Liver (tissue), 9 donors: ENCODE results near the gene C10orf143. TPM values are rescaled to one million over a fixed set of nuclear protein-coding genes. Genes with fewer than 3 reads are reported as not detected.

ENCODE experiments used
- DNase-seq: peaks from one replicate; pipeline ENCODE4 v3.0.0-alpha.2; 2017; ENCODE audit warnings: low spot score
- H3K27ac ChIP-seq, 2 donors: one replicate each; pipeline ENCODE4 v1.7.0; 2013; ENCODE audit warnings: inconsistent platforms in 2 of 2, low read length in 2 of 2, control low read depth in 1 of 2, low read depth in 1 of 2, mild to moderate bottlenecking in 1 of 2
- H3K27me3 ChIP-seq, 4 donors: one replicate each; pipeline versions ENCODE4 v1.6.1 to v1.7.0; 2013; ENCODE audit warnings: low read length in 3 of 4, inconsistent platforms in 1 of 4, mild to moderate bottlenecking in 1 of 4, moderate library complexity in 1 of 4; ENCODE audit not compliant: control insufficient read depth in 4 of 4, insufficient read depth in 4 of 4
- H3K36me3 ChIP-seq, 4 donors: one replicate each; pipeline versions ENCODE4 v1.6.1 to v1.7.0; 2013; ENCODE audit warnings: low read length in 3 of 4, mild to moderate bottlenecking in 3 of 4, low read depth in 1 of 4, moderate library complexity in 1 of 4; ENCODE audit not compliant: control insufficient read depth in 4 of 4, insufficient read depth in 3 of 4
- H3K4me1 ChIP-seq, 4 donors: one replicate each; pipeline versions ENCODE4 v1.6.1 to v1.7.0; 2013; ENCODE audit warnings: low read length in 3 of 4, mild to moderate bottlenecking in 3 of 4, moderate library complexity in 1 of 4; ENCODE audit not compliant: control insufficient read depth in 4 of 4, insufficient read depth in 4 of 4
- H3K4me3 ChIP-seq, 3 donors: one replicate each; pipeline versions ENCODE4 v1.6.1 to v1.7.0; 2013; ENCODE audit warnings: low read length in 3 of 3, control low read depth in 1 of 3, low read depth in 1 of 3, mild to moderate bottlenecking in 1 of 3
- H3K9ac ChIP-seq, 2 donors: one replicate each; pipeline ENCODE4 v1.7.0; 2013; ENCODE audit warnings: low read length in 2 of 2, mild to moderate bottlenecking in 2 of 2, moderate library complexity in 2 of 2, control low read depth in 1 of 2, low read depth in 1 of 2
- H3K9me3 ChIP-seq, 4 donors: one replicate each; pipeline versions ENCODE4 v1.6.1 to v1.7.0; 2013; ENCODE audit warnings: low read length in 3 of 4; ENCODE audit not compliant: control insufficient read depth in 4 of 4
- EGR1 ChIP-seq, 2 donors: IDR thresholded peaks; 2 replicates each; pipeline ENCODE4 v1.6.1; 2016 to 2018; ENCODE audit warnings: antibody characterized with exemption in 2 of 2, low read depth in 2 of 2
- FOXA1 ChIP-seq: IDR thresholded peaks from 2 replicates; pipeline ENCODE4 v1.6.1; 2016; ENCODE audit warnings: antibody characterized with exemption
- FOXA2 ChIP-seq: IDR thresholded peaks from 2 replicates; pipeline ENCODE4 v1.6.1; 2016; ENCODE audit warnings: antibody characterized with exemption
- GABPA ChIP-seq, 2 donors: IDR thresholded peaks in 1 of 2; conservative IDR thresholded peaks in 1 of 2; 2 replicates each; pipeline ENCODE4 v1.6.1; 2016; ENCODE audit warnings: antibody characterized with exemption in 2 of 2, mild to moderate bottlenecking in 1 of 2, moderate library complexity in 1 of 2
- HNF4A ChIP-seq, 2 donors: conservative IDR thresholded peaks; 2 replicates each; pipeline ENCODE4 v1.6.1; 2016; ENCODE audit warnings: antibody characterized with exemption in 2 of 2, mild to moderate bottlenecking in 2 of 2
- NR2F2 ChIP-seq: IDR thresholded peaks from 2 replicates; pipeline ENCODE4 v1.6.1; 2016; ENCODE audit warnings: antibody characterized with exemption
- RXRA ChIP-seq, 2 donors: IDR thresholded peaks; 2 replicates each; pipeline ENCODE4 v1.6.1; 2017 to 2018; ENCODE audit warnings: antibody characterized with exemption in 2 of 2, mild to moderate bottlenecking in 1 of 2
- SP1 ChIP-seq: IDR thresholded peaks from 2 replicates; pipeline ENCODE4 v1.6.1; 2018; ENCODE audit warnings: antibody characterized with exemption, mild to moderate bottlenecking
- YY1 ChIP-seq: IDR thresholded peaks from 2 replicates; pipeline ENCODE4 v1.6.1; 2016; ENCODE audit warnings: antibody characterized with exemption, mild to moderate bottlenecking
- WGBS: extraction: QIAGEN DNeasy Blood & Tissue Kit; methylation state at CpG from one replicate; pipeline ENCODE4 v1.1.7; 2013; 5-methylcytosine and 5-hydroxymethylcytosine counted together
- polyA plus RNA-seq, 2 donors: library from polyadenylated mRNA; stranded (reverse) in 1 of 2; unstranded in 1 of 2; fragments of 200-250 nt in 1 of 2; fragments of >200 nt in 1 of 2; fragmentation: Nextera tagmentation in 1 of 2; extraction: Ambion mirVana in 1 of 2; gene quantifications; one replicate each; pipeline versions ENCODE4 v1.2.1 to v1.2.3, GENCODE V29; 2013 to 2015
- total RNA-seq, 2 donors: library from RNA; depleted of rRNA; stranded (reverse); fragments of >200 nt; gene quantifications; one replicate each; pipeline ENCODE4 v1.2.3, GENCODE V29; 2014
- TF ChIP-seq, protein P1 (sequence below): IDR thresholded peaks from 2 replicates; pipeline ENCODE4 v1.6.1; 2016; ENCODE audit warnings: antibody characterized with exemption
- TF ChIP-seq, protein P2 (sequence below): fragments of 150-350 bp; IDR thresholded peaks from 2 replicates; pipeline ENCODE4 v1.5.1; 2017; ENCODE audit warnings: improper control_type of control experiment, low read depth, low read length; ENCODE audit not compliant: missing input control
- TF ChIP-seq, protein P3 (sequence below): IDR thresholded peaks from 2 replicates; pipeline ENCODE4 v1.6.1; 2016; ENCODE audit warnings: antibody characterized with exemption
- TF ChIP-seq, protein P4 (sequence below): IDR thresholded peaks from 2 replicates; pipeline ENCODE4 v1.6.1; 2016; ENCODE audit warnings: antibody characterized with exemption, mild to moderate bottlenecking
- TF ChIP-seq, protein P5 (sequence below): IDR thresholded peaks from 2 replicates; pipeline ENCODE4 v1.6.1; 2016; ENCODE audit warnings: antibody characterized with exemption
- donor health status: healthy.
- donor health status: healthy.
- donor health status: healthy.
- donor health status: healthy.
- donor health status: healthy.

C10orf143 gene
- total and polyA plus RNA-seq, 4 donors: 0.14 to 2.7 (median 1.2) TPM

DNA sequence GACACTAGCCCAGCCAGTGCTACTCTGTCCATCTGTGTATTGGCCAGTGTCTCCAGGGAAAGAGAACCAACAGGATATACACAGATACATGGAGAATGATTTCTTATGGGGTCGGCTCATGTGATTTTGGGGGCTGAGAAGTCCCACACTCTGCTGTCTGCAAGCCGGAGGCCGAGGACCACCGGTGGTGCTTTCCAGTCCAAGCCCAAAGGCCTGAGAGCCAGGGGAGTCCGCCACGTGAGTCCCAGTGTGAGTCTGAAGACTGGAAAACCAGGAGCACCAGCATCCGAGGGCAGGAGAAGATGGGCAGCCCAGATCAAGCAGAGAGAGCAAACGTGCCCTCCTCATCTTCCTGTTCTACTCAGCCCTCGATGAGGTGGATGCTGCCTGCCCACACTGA is 71.5 kb downstream of the C10orf143 start:
- Histone ChIP-seq H3K4me1 (no peaks in the 10 kb centered on the region), H3K27ac (no peak overlapping the region), H3K9ac (no peak overlapping the region), H3K36me3 (no peaks in the 10 kb centered on the region), H3K9me3 (no peaks in the 10 kb centered on the region), H3K4me3 (no peak overlapping the region), H3K27me3 (peaks cover 0 to 3% (median 0%) of the 10 kb centered on the region in 4 donors)
- 82% methylated on average over 9 of the region's 9 CpGs for WGBS
- TF ChIP-seq NR2F2 (no peak), HNF4A (conservative IDR thresholded peaks at IDR 0.05) (no peak), EGR1 (IDR thresholded peaks at IDR 0.05; ENCODE audit: low read depth in 2 of 2) (no peak), YY1 (no peak), RXRA (IDR thresholded peaks at IDR 0.05) (no peak), GABPA (IDR thresholded peaks at IDR 0.05 in 1 of 2, conservative IDR thresholded peaks at IDR 0.05 in 1 of 2) (no peak), FOXA2 (no peak), SP1 (no peak), FOXA1 (no peak)
- TF ChIP-seq, protein P1, sequence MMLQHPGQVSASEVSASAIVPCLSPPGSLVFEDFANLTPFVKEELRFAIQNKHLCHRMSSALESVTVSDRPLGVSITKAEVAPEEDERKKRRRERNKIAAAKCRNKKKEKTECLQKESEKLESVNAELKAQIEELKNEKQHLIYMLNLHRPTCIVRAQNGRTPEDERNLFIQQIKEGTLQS: no peak
- TF ChIP-seq, protein P2, sequence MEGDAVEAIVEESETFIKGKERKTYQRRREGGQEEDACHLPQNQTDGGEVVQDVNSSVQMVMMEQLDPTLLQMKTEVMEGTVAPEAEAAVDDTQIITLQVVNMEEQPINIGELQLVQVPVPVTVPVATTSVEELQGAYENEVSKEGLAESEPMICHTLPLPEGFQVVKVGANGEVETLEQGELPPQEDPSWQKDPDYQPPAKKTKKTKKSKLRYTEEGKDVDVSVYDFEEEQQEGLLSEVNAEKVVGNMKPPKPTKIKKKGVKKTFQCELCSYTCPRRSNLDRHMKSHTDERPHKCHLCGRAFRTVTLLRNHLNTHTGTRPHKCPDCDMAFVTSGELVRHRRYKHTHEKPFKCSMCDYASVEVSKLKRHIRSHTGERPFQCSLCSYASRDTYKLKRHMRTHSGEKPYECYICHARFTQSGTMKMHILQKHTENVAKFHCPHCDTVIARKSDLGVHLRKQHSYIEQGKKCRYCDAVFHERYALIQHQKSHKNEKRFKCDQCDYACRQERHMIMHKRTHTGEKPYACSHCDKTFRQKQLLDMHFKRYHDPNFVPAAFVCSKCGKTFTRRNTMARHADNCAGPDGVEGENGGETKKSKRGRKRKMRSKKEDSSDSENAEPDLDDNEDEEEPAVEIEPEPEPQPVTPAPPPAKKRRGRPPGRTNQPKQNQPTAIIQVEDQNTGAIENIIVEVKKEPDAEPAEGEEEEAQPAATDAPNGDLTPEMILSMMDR: no peak
- TF ChIP-seq, protein P3, sequence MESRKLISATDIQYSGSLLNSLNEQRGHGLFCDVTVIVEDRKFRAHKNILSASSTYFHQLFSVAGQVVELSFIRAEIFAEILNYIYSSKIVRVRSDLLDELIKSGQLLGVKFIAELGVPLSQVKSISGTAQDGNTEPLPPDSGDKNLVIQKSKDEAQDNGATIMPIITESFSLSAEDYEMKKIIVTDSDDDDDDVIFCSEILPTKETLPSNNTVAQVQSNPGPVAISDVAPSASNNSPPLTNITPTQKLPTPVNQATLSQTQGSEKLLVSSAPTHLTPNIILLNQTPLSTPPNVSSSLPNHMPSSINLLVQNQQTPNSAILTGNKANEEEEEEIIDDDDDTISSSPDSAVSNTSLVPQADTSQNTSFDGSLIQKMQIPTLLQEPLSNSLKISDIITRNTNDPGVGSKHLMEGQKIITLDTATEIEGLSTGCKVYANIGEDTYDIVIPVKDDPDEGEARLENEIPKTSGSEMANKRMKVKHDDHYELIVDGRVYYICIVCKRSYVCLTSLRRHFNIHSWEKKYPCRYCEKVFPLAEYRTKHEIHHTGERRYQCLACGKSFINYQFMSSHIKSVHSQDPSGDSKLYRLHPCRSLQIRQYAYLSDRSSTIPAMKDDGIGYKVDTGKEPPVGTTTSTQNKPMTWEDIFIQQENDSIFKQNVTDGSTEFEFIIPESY: no peak
- TF ChIP-seq, protein P4, sequence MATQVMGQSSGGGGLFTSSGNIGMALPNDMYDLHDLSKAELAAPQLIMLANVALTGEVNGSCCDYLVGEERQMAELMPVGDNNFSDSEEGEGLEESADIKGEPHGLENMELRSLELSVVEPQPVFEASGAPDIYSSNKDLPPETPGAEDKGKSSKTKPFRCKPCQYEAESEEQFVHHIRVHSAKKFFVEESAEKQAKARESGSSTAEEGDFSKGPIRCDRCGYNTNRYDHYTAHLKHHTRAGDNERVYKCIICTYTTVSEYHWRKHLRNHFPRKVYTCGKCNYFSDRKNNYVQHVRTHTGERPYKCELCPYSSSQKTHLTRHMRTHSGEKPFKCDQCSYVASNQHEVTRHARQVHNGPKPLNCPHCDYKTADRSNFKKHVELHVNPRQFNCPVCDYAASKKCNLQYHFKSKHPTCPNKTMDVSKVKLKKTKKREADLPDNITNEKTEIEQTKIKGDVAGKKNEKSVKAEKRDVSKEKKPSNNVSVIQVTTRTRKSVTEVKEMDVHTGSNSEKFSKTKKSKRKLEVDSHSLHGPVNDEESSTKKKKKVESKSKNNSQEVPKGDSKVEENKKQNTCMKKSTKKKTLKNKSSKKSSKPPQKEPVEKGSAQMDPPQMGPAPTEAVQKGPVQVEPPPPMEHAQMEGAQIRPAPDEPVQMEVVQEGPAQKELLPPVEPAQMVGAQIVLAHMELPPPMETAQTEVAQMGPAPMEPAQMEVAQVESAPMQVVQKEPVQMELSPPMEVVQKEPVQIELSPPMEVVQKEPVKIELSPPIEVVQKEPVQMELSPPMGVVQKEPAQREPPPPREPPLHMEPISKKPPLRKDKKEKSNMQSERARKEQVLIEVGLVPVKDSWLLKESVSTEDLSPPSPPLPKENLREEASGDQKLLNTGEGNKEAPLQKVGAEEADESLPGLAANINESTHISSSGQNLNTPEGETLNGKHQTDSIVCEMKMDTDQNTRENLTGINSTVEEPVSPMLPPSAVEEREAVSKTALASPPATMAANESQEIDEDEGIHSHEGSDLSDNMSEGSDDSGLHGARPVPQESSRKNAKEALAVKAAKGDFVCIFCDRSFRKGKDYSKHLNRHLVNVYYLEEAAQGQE: no peak
- TF ChIP-seq, protein P5, sequence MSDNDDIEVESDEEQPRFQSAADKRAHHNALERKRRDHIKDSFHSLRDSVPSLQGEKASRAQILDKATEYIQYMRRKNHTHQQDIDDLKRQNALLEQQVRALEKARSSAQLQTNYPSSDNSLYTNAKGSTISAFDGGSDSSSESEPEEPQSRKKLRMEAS: no peak
- no peak for DNase-seq

DNA sequence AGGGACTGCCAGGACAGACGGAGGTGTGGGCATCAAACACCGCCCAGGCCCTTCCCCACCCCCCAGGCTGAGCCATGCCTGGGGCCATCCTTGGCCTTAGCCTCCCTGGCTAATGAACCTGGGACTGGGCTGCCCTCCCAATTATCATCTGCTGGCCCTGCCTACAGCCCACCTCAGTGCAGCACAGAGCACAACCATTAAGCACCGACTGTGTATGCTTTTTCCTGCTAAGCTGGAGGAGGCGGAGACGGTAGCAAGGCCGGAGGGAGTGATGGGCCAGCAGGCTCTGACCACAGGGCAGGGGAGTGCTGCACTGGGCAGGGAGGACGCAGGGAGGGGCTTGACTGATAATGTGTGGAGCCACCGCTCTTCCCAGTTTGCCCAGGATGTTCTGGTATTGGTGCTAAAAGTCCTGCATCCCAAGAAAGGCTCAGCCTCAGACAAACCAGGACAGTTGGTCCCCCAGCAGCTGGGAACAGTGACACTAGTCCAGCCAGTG is 72.0 kb downstream of the C10orf143 start:
- WGBS: 82% methylated on average over 8 of the region's 8 CpGs
- no peak for DNase-seq
- H3K27me3 ChIP-seq: peaks cover 0 to 3% (median 0%) of the 10 kb centered on the region in 4 donors
- H3K4me3 ChIP-seq: no peak overlapping the region
- TF ChIP-seq, protein P3: no peak
- TF ChIP-seq, protein P4: no peak
- TF ChIP-seq RXRA (IDR thresholded peaks at IDR 0.05) (no peak), SP1 (no peak), YY1 (no peak), HNF4A (conservative IDR thresholded peaks at IDR 0.05) (no peak)
- H3K9ac ChIP-seq: no peak overlapping the region
- H3K27ac ChIP-seq: no peak overlapping the region
- no peaks in the 10 kb centered on the region for H3K36me3 ChIP-seq
- H3K9me3 ChIP-seq: no peaks in the 10 kb centered on the region
- no peaks in the 10 kb centered on the region for H3K4me1 ChIP-seq
